Osteoblast (primary cell): ENCODE data around the gene NDRG4. TPM values are rescaled to one million over a fixed set of nuclear protein-coding genes. Genes with fewer than 3 reads are reported as not detected.

Experiments used
- DNase-seq: peaks from one replicate; pipeline ENCODE4 v3.0.0; 2011; ENCODE audit warnings: low spot score, mixed read lengths; ENCODE audit not compliant: insufficient read length; ENCODE audit errors: missing footprints
- H2AFZ ChIP-seq: 2 replicates; pipeline ENCODE4 v1.6.0; 2011; ENCODE audit warnings: mild to moderate bottlenecking, low read length
- H3K27ac ChIP-seq: 2 replicates; pipeline ENCODE4 v1.5.1; 2011; ENCODE audit warnings: mild to moderate bottlenecking, low read depth, low read length, moderate library complexity
- H3K27me3 ChIP-seq: 2 replicates; pipeline ENCODE4 v1.6.0; 2012; ENCODE audit warnings: mild to moderate bottlenecking, control low read depth, inconsistent platforms, low read length, moderate library complexity; ENCODE audit not compliant: insufficient read depth
- H3K36me3 ChIP-seq: 2 replicates; pipeline ENCODE4 v1.5.1; 2011; ENCODE audit warnings: mild to moderate bottlenecking, low read length, control low read depth, moderate library complexity; ENCODE audit not compliant: insufficient read depth
- H3K4me1 ChIP-seq: 2 replicates; pipeline ENCODE4 v1.5.1; 2011; ENCODE audit warnings: mild to moderate bottlenecking, low read length, control low read depth, moderate library complexity; ENCODE audit not compliant: insufficient read depth
- H3K4me2 ChIP-seq: 2 replicates; pipeline ENCODE4 v1.6.0; 2011; ENCODE audit warnings: mild to moderate bottlenecking, low read length; ENCODE audit not compliant: insufficient read depth
- H3K4me3 ChIP-seq: fragments of 200-600 bp; sonication (generic); 3 replicates; pipeline ENCODE4 v1.5.1; 2012; ENCODE audit warnings: mild to moderate bottlenecking, low read length, inconsistent platforms; ENCODE audit not compliant: insufficient read depth
- H3K79me2 ChIP-seq: 2 replicates; pipeline ENCODE4 v1.6.0; 2012; ENCODE audit warnings: mild to moderate bottlenecking, low read length, control low read depth, inconsistent platforms; ENCODE audit not compliant: insufficient read depth
- H3K9me3 ChIP-seq: 2 replicates; pipeline ENCODE4 v1.5.1; 2011; ENCODE audit warnings: low read depth, low read length, control low read depth
- H4K20me1 ChIP-seq: 2 replicates; pipeline ENCODE4 v1.6.0; 2012; ENCODE audit warnings: mild to moderate bottlenecking, low read length, control low read depth; ENCODE audit not compliant: insufficient read depth
- CTCF ChIP-seq: IDR thresholded peaks from 2 replicates; pipeline ENCODE4 v1.5.1; 2011; ENCODE audit warnings: mild to moderate bottlenecking, low read depth, low read length, moderate library complexity; ENCODE audit errors: extremely low read depth
- total RNA-seq: library from RNA; depleted of rRNA; stranded (reverse); fragments of >200 nt; gene quantifications from 2 replicates; pipeline ENCODE4 v1.2.3, GENCODE V29; 2012

The NDRG4 gene
- total RNA-seq, 1 donor, result 8.0 TPM

GRCh38 chr16:58532414-58532813 is 32.5 kb downstream of the NDRG4 start:
- H3K4me1 ChIP-seq, result no peaks in the 10 kb centered on the region
- no peak overlapping the region for H3K27ac ChIP-seq
- H3K27me3 ChIP-seq, result no peaks in the 10 kb centered on the region
- H4K20me1 ChIP-seq, result no peaks in the 10 kb centered on the region
- H3K4me2 ChIP-seq, result no peak overlapping the region
- peaks cover 2% of the 10 kb centered on the region for H3K79me2 ChIP-seq
- no peaks in the 10 kb centered on the region for H3K9me3 ChIP-seq
- H3K4me3 ChIP-seq, result no peak overlapping the region
- H2AFZ ChIP-seq, result no peak overlapping the region
- H3K36me3 ChIP-seq, result peaks cover 86% of the 10 kb centered on the region
- DNase-seq, result no peak
- no peak for TF ChIP-seq CTCF

GRCh38 chr16:58533751-58534470 is 34.0 kb downstream of the NDRG4 start:
- Histone ChIP-seq H3K27ac (no peak overlapping the region), H3K27me3 (no peaks in the 10 kb centered on the region), H2AFZ (no peak overlapping the region), H3K4me2 (no peak overlapping the region), H3K9me3 (no peaks in the 10 kb centered on the region), H4K20me1 (no peaks in the 10 kb centered on the region), H3K4me3 (no peak overlapping the region), H3K4me1 (no peaks in the 10 kb centered on the region), H3K79me2 (no peaks in the 10 kb centered on the region), H3K36me3 (peaks cover 89% of the 10 kb centered on the region)
- DNase-seq, result no peak
- TF ChIP-seq CTCF, result no peak

GRCh38 chr16:58535100-58535499 is 35.2 kb downstream of the NDRG4 start:
- H3K9me3 ChIP-seq, result no peaks in the 10 kb centered on the region
- no peak overlapping the region for H3K27ac ChIP-seq
- no peaks in the 10 kb centered on the region for H3K79me2 ChIP-seq
- no peak for DNase-seq
- peaks cover 89% of the 10 kb centered on the region for H3K36me3 ChIP-seq
- no peaks in the 10 kb centered on the region for H3K27me3 ChIP-seq
- H3K4me3 ChIP-seq, result no peak overlapping the region
- H3K4me2 ChIP-seq, result no peak overlapping the region
- no peaks in the 10 kb centered on the region for H4K20me1 ChIP-seq
- TF ChIP-seq CTCF, result no peak
- H2AFZ ChIP-seq, result no peak overlapping the region
- no peaks in the 10 kb centered on the region for H3K4me1 ChIP-seq

- H4K20me1 ChIP-seq, result no peaks in the 10 kb centered on the region
Observed at GRCh38 chr16:58536278-58536677, 36.3 kb downstream of the NDRG4 start.

More at GRCh38 chr16:58536278-58536677, 36.3 kb downstream of the NDRG4 start:
- Histone ChIP-seq H3K36me3 (peaks cover 89% of the 10 kb centered on the region), H3K4me1 (no peaks in the 10 kb centered on the region), H3K9me3 (no peaks in the 10 kb centered on the region), H3K27me3 (no peaks in the 10 kb centered on the region), H3K4me2 (no peak overlapping the region), H3K4me3 (no peak overlapping the region), H3K27ac (no peak overlapping the region), H3K79me2 (no peaks in the 10 kb centered on the region), H2AFZ (no peak overlapping the region)
- TF ChIP-seq CTCF, result no peak
- DNase-seq, result no peak
